IMR-90 (cell line): ENCODE measurements around the gene GUCY2F. TPM values are rescaled to one million over a fixed set of nuclear protein-coding genes. Genes with fewer than 3 reads are reported as not detected.

Experiments
- ATAC-seq: fragments of 200-7000 bp; cut with Tn5 transposase; 2 replicates; pipeline ENCODE4 v1.9.1; 2020; ENCODE audit warnings: low read depth, mild to moderate bottlenecking, moderate library complexity
- BruUV-seq: library from RNA; stranded (reverse); fragments of 400-500 nt; replicated peaks from 2 replicates; lab custom pipeline; 2021; lab: Mats Ljungman, UMichigan
- CTCF ChIA-PET: fragments of 300-600 bp; formaldehyde crosslinking; extraction: SDS; loops from one replicate; lab custom pipeline; 2021; ENCODE audit warnings: antibody characterized with exemption; lab: Yijun Ruan, JAX
- POLR2A ChIA-PET: fragments of 300-600 bp; sonication (Branson Sonifier 250); formaldehyde crosslinking; loops from one replicate; lab custom pipeline; 2022; ENCODE audit warnings: antibody characterized with exemption; ENCODE audit not compliant: unreplicated experiment; lab: Charles Lee
- DNase-seq: peaks from one replicate; pipeline ENCODE4 v3.0.0; 2013
- H2AFZ ChIP-seq: replicated peaks from 2 replicates; pipeline ENCODE3; 2013; ENCODE audit warnings: low read length, mild to moderate bottlenecking; ENCODE audit not compliant: poor library complexity
- H2AK5ac ChIP-seq: 2 replicates; pipeline ENCODE4 v1.6.1; 2013; ENCODE audit warnings: low read depth, low read length, inconsistent platforms
- H2AK9ac ChIP-seq: replicated peaks from 2 replicates; pipeline ENCODE3; 2013; ENCODE audit warnings: mild to moderate bottlenecking, low read depth, low read length, moderate library complexity; ENCODE audit not compliant: poor library complexity
- H2BK120ac ChIP-seq: 2 replicates; pipeline ENCODE4 v1.6.1; 2013; ENCODE audit warnings: low read depth, low read length, inconsistent platforms
- H2BK15ac ChIP-seq: 3 replicates; pipeline ENCODE4 v1.6.1; 2013; ENCODE audit warnings: low read depth, low read length, inconsistent platforms
- H2BK20ac ChIP-seq: 2 replicates; pipeline ENCODE4 v1.6.1; 2013; ENCODE audit warnings: low read depth, mild to moderate bottlenecking, inconsistent platforms, low read length, moderate library complexity
- H2BK5ac ChIP-seq: 2 replicates; pipeline ENCODE4 v1.6.1; 2013; ENCODE audit warnings: mild to moderate bottlenecking, low read depth, low read length, inconsistent platforms; ENCODE audit not compliant: poor library complexity, severe bottlenecking
- H3K14ac ChIP-seq: replicated peaks from 2 replicates; pipeline ENCODE4 v1.6.1; 2013; ENCODE audit warnings: low read depth, low read length, inconsistent platforms
- H3K18ac ChIP-seq: 2 replicates; pipeline ENCODE4 v1.6.1; 2013; ENCODE audit warnings: low read depth, low read length, control low read depth
- H3K23ac ChIP-seq: 2 replicates; pipeline ENCODE4 v1.6.1; 2013; ENCODE audit warnings: low read depth, low read length, inconsistent platforms
- H3K27ac ChIP-seq: 2 replicates; pipeline ENCODE4 v1.5.1; 2013; ENCODE audit warnings: mild to moderate bottlenecking, control low read depth, low read length; ENCODE audit not compliant: insufficient read depth
- H3K27me3 ChIP-seq: 2 replicates; pipeline ENCODE4 v1.6.1; 2013; ENCODE audit warnings: low read length; ENCODE audit not compliant: control insufficient read depth, insufficient read depth
- H3K36me3 ChIP-seq: 2 replicates; pipeline ENCODE4 v1.6.1; 2013; ENCODE audit warnings: low read length, mixed read lengths; ENCODE audit not compliant: control insufficient read depth, insufficient read depth
- H3K4ac ChIP-seq: 2 replicates; pipeline ENCODE4 v1.6.1; 2013; ENCODE audit warnings: low read depth, low read length, inconsistent platforms
- H3K4me1 ChIP-seq: 2 replicates; pipeline ENCODE4 v1.6.1; 2013; ENCODE audit warnings: low read length, mixed read lengths; ENCODE audit not compliant: control insufficient read depth, insufficient read depth
- H3K4me2 ChIP-seq: 2 replicates; pipeline ENCODE4 v1.6.1; 2013; ENCODE audit warnings: low read depth, mild to moderate bottlenecking, control low read depth, low read length, moderate library complexity
- H3K4me3 ChIP-seq: 2 replicates; pipeline ENCODE4 v1.5.1; 2013; ENCODE audit warnings: low read depth, mild to moderate bottlenecking, control low read depth, low read length, moderate library complexity; ENCODE audit not compliant: insufficient read depth
- H3K56ac ChIP-seq: 2 replicates; pipeline ENCODE4 v1.6.1; 2013; ENCODE audit warnings: low read length, inconsistent platforms; ENCODE audit not compliant: insufficient read depth; ENCODE audit errors: extremely low read depth
- H3K79me1 ChIP-seq, 2 experiments: 2 replicates each; pipeline ENCODE4 v1.6.1; 2013; ENCODE audit warnings: low read length in 2 of 2, inconsistent platforms in 1 of 2, low read depth in 1 of 2
- H3K9ac ChIP-seq: 2 replicates; pipeline ENCODE4 v1.6.1; 2013; ENCODE audit warnings: low read depth, low read length, control low read depth
- H3K9me1 ChIP-seq: 2 replicates; pipeline ENCODE4 v1.6.1; 2013; ENCODE audit warnings: low read length, inconsistent platforms; ENCODE audit not compliant: insufficient read depth
- H3K9me3 ChIP-seq: 2 replicates; pipeline ENCODE4 v1.6.1; 2013; ENCODE audit warnings: low read length; ENCODE audit not compliant: control insufficient read depth, insufficient read depth
- H4K20me1 ChIP-seq: 2 replicates; pipeline ENCODE4 v1.6.1; 2013; ENCODE audit warnings: low read length, inconsistent platforms; ENCODE audit not compliant: insufficient read depth
- H4K5ac ChIP-seq: 2 replicates; pipeline ENCODE4 v1.6.1; 2013; ENCODE audit warnings: mild to moderate bottlenecking, low read depth, low read length, control low read depth
- H4K8ac ChIP-seq, 2 experiments: 2 replicates each; pipeline ENCODE4 v1.6.1; 2013; ENCODE audit warnings: low read depth in 2 of 2, low read length in 2 of 2, control low read depth in 1 of 2, inconsistent platforms in 1 of 2
- H4K91ac ChIP-seq: 2 replicates; pipeline ENCODE4 v1.6.1; 2013; ENCODE audit warnings: low read depth, low read length, inconsistent platforms; ENCODE audit not compliant: insufficient read depth
- CEBPB ChIP-seq: IDR thresholded peaks from 2 replicates; pipeline ENCODE4 v1.6.1; 2012; ENCODE audit warnings: low read depth, low read length, improper control_type of control experiment
- ELK1 ChIP-seq: fragments of 150-350 bp; IDR thresholded peaks from 2 replicates; pipeline ENCODE4 v1.6.1; 2016; ENCODE audit warnings: low read depth, mild to moderate bottlenecking, low read length, moderate library complexity, borderline replicate concordance
- FOS ChIP-seq: fragments of 150-350 bp; IDR thresholded peaks from 2 replicates; pipeline ENCODE4 v1.6.1; 2016; ENCODE audit warnings: low read depth, low read length
- POLR2A ChIP-seq: IDR thresholded peaks from 2 replicates; pipeline ENCODE4 v1.6.1; 2012; ENCODE audit warnings: mild to moderate bottlenecking, low read depth, low read length
- RAD21 ChIP-seq: IDR thresholded peaks from 2 replicates; pipeline ENCODE4 v1.6.1; 2012; ENCODE audit warnings: low read length, improper control_type of control experiment
- RCOR1 ChIP-seq: IDR thresholded peaks from 2 replicates; pipeline ENCODE4 v1.6.1; 2012; ENCODE audit warnings: mild to moderate bottlenecking, low read length, improper control_type of control experiment; ENCODE audit not compliant: insufficient replicate concordance
- SMC3 ChIP-seq: fragments of 150-350 bp; IDR thresholded peaks from 2 replicates; pipeline ENCODE4 v1.6.1; 2016; ENCODE audit warnings: low read depth, mild to moderate bottlenecking, antibody characterized with exemption, low read length, moderate library complexity
- WGBS, 2 experiments: methylation state at CpG; one replicate each; pipeline versions ENCODE4 v1.1.5 to v1.1.7; 2013; ENCODE audit warnings: missing lambda C conversion rate in 2 of 2; ENCODE audit not compliant: insufficient read length in 1 of 2; ENCODE audit errors: extremely low coverage in 2 of 2; 5-methylcytosine and 5-hydroxymethylcytosine counted together
- dilution Hi-C: fragments of 300-500 bp; cut with HindIII; formaldehyde crosslinking; loops from one replicate; pipeline ENCODE4 v1.14.3; 2018; ENCODE audit warnings: low sequenced_read_pairs; ENCODE audit not compliant: unreplicated experiment
- in situ Hi-C: fragments of 300-500 bp; cut with MboI; formaldehyde crosslinking; loops from 3 replicates; pipeline ENCODE4 v1.14.3; 2019; ENCODE audit warnings: low sequenced_read_pairs, inconsistent platforms, mixed read lengths
- intact Hi-C: fragments of 100-400 bp; cut with micrococcal nuclease; formaldehyde crosslinking; loops from 2 replicates; pipeline ENCODE4 v1.10.0; 2022
- polyA plus RNA-seq, 3 experiments: library from polyadenylated mRNA; depleted of rRNA; stranded (reverse); fragments of >200 nt; gene quantifications; 2 replicates each; pipeline ENCODE4 v1.2.3, GENCODE V29; 2012; ENCODE audit warnings: low replicate concordance in 1 of 3
- total RNA-seq: library from RNA; depleted of rRNA; stranded (reverse); fragments of >200 nt; gene quantifications from 2 replicates; pipeline ENCODE4 v1.2.3, GENCODE V29; 2012
- TF ChIP-seq, protein P1 (sequence below): fragments of 150-350 bp; IDR thresholded peaks from 2 replicates; pipeline ENCODE4 v1.6.1; 2017; ENCODE audit warnings: mild to moderate bottlenecking, antibody characterized with exemption, low read length, low read depth

GUCY2F gene
- total and polyA plus RNA-seq, 2 of the 4 experiments (the other 2 are of a cell fraction), result not detected

DNA sequence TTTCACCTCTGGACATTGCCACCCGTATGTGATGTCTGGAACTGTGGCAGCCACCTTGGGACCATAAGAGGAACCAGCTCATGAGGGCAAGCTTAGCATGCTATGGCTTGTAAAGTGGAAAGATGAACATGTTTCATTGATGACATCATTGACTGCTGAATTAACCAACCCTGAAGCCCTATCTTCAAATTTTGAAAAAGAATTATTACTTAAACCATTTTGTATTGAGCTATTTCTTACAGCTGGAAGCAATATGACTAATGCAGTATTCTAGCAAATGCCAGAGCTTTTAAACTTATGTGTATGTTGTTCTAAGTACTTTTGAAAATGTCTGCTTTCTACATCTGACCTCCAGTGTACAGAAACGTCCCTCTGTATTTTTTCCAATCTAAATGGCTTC is 18.1 kb downstream of the GUCY2F start:
- dilution Hi-C loops, result no loop called here
- TF ChIP-seq RCOR1, result no peak
- TF ChIP-seq POLR2A, result no peak
- TF ChIP-seq CEBPB, result no peak
- TF ChIP-seq ELK1, result no peak
- no peak for TF ChIP-seq FOS
- TF ChIP-seq, protein P1, sequence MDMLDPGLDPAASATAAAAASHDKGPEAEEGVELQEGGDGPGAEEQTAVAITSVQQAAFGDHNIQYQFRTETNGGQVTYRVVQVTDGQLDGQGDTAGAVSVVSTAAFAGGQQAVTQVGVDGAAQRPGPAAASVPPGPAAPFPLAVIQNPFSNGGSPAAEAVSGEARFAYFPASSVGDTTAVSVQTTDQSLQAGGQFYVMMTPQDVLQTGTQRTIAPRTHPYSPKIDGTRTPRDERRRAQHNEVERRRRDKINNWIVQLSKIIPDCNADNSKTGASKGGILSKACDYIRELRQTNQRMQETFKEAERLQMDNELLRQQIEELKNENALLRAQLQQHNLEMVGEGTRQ, result no peak
- no peak for TF ChIP-seq RAD21
- TF ChIP-seq SMC3, result no peak

More for the DNA sequence above, 18.1 kb downstream of the GUCY2F start:
- DNase-seq (no peak), ATAC-seq (no peak)
- no peak overlapping the region for H2BK120ac ChIP-seq
- H3K27ac ChIP-seq, result no peak overlapping the region
- H3K18ac ChIP-seq, result no peak overlapping the region
- no peaks in the 10 kb centered on the region for H3K79me1 ChIP-seq
- CTCF ChIA-PET, result no interaction called here
- no peak overlapping the region for H2BK20ac ChIP-seq
- no peak overlapping the region for H2BK5ac ChIP-seq
- no peak overlapping the region for H3K4me3 ChIP-seq
- no CpG with 5 or more reads among the region's 2 CpGs for WGBS, 2 experiments
- no peak overlapping the region for H2AK9ac ChIP-seq
- no peak overlapping the region for H4K5ac ChIP-seq
- POLR2A ChIA-PET, result no interaction called here
- H4K8ac ChIP-seq, result no peak overlapping the region
- H3K23ac ChIP-seq, result no peak overlapping the region
- no peaks in the 10 kb centered on the region; the same call in 1 of the 2 replicates for H3K9me1 ChIP-seq
- no TSS peak for BruUV-seq
- no peak overlapping the region for H4K91ac ChIP-seq
- H3K27me3 ChIP-seq, result peaks cover 7% of the 10 kb centered on the region
- no peak overlapping the region for H2AK5ac ChIP-seq
- intact Hi-C loops, result no loop called here
- H3K4ac ChIP-seq, result no peak overlapping the region
- no peaks in the 10 kb centered on the region for H3K9me3 ChIP-seq
- H3K36me3 ChIP-seq, result no peaks in the 10 kb centered on the region
- H2BK15ac ChIP-seq, result no peak overlapping the region
- H2AFZ ChIP-seq, result no peak overlapping the region
- no peak overlapping the region for H3K56ac ChIP-seq
- no peak overlapping the region for H3K9ac ChIP-seq
- no peak overlapping the region for H3K14ac ChIP-seq
- in situ Hi-C loops, result no loop called here
- H3K4me2 ChIP-seq, result no peak overlapping the region
- no peaks in the 10 kb centered on the region for H3K4me1 ChIP-seq
- H4K20me1 ChIP-seq, result no peaks in the 10 kb centered on the region
